GM12878 (cell line): ENCODE data around the gene DCAF4. TPM values are rescaled to one million over a fixed set of nuclear protein-coding genes. Genes with fewer than 3 reads are reported as not detected.

Experiments used
- ATAC-seq: fragments of 200-7000 bp; cut with Tn5 transposase; 3 replicates; pipeline ENCODE4 v1.9.1; 2020; ENCODE audit warnings: mild to moderate bottlenecking, moderate library complexity
- BruUV-seq: library from RNA; stranded (reverse); fragments of 400-500 nt; replicated peaks from 2 replicates; lab custom pipeline; 2021; lab: Mats Ljungman, UMichigan
- CTCF ChIA-PET: fragments of 300-600 bp; sonication (Branson Sonifier 250); formaldehyde crosslinking; extraction: SDS; loops from one replicate; lab custom pipeline; 2021; ENCODE audit warnings: inconsistent platforms; lab: Yijun Ruan, JAX
- POLR2A ChIA-PET: fragments of 350-600 bp; formaldehyde crosslinking; extraction: SDS; loops from one replicate; lab custom pipeline; 2021; ENCODE audit warnings: inconsistent platforms; lab: Charles Lee
- RAD21 ChIA-PET: fragments of 300-600 bp; sonication (Branson Sonifier 250); formaldehyde crosslinking; loops from one replicate; lab custom pipeline; 2023; ENCODE audit warnings: antibody characterized with exemption; ENCODE audit not compliant: unreplicated experiment; lab: Charles Lee
- SMC1A ChIA-PET: fragments of 300-600 bp; sonication (Branson Sonifier 250); formaldehyde crosslinking; loops from one replicate; lab custom pipeline; 2023; ENCODE audit not compliant: unreplicated experiment, uncharacterized antibody; lab: Charles Lee
- DNase-seq: peaks from one replicate; pipeline ENCODE4 v3.0.0-alpha.2; 2011; ENCODE audit warnings: low read depth, low spot score
- FAIRE-seq: peaks from 3 replicates; lab custom pipeline; 2011; peaks lifted over from hg19 to GRCh38; lab: Jason Lieb, UNC
- H2AFZ ChIP-seq: 2 replicates; pipeline ENCODE4 v1.6.0; 2011; ENCODE audit warnings: low read depth, low read length, control low read depth; ENCODE audit not compliant: control insufficient read depth
- H3K27ac ChIP-seq: 2 replicates; pipeline ENCODE4 v1.5.1; 2011; ENCODE audit warnings: control low read depth; ENCODE audit not compliant: control insufficient read depth, insufficient read depth
- H3K27me3 ChIP-seq, 2 experiments: replicated peaks in 1 of 2; 2 replicates each; pipeline versions ENCODE4 v1.6.0 to v1.6.1; 2011; ENCODE audit warnings: low read length in 1 of 2; ENCODE audit not compliant: control insufficient read depth in 2 of 2, insufficient read depth in 2 of 2
- H3K36me3 ChIP-seq, 2 experiments: 2 replicates each; pipeline ENCODE4 v1.5.1; 2011; ENCODE audit warnings: low read length in 1 of 2; ENCODE audit not compliant: control insufficient read depth in 2 of 2, insufficient read depth in 2 of 2
- H3K4me1 ChIP-seq: 2 replicates; pipeline ENCODE4 v1.6.1; 2011; ENCODE audit warnings: mild to moderate bottlenecking, low read length, moderate library complexity, mixed read lengths; ENCODE audit not compliant: control insufficient read depth, insufficient read depth
- H3K4me2 ChIP-seq: 2 replicates; pipeline ENCODE4 v1.6.0; 2011; ENCODE audit warnings: control low read depth; ENCODE audit not compliant: control insufficient read depth, insufficient read depth
- H3K4me3 ChIP-seq: fragments of 200-600 bp; sonication (generic); 2 replicates; pipeline ENCODE4 v1.5.1; 2016
- H3K79me2 ChIP-seq: 2 replicates; pipeline ENCODE4 v1.6.0; 2011; ENCODE audit warnings: low read length; ENCODE audit not compliant: control insufficient read depth, insufficient read depth
- H3K9ac ChIP-seq: 2 replicates; pipeline ENCODE4 v1.8.0; 2011; ENCODE audit warnings: low read length, control low read depth, mixed read lengths; ENCODE audit not compliant: control insufficient read depth, insufficient read depth
- H3K9me3 ChIP-seq: replicated peaks from 3 replicates; pipeline ENCODE4 v1.5.1; 2011; ENCODE audit warnings: mild to moderate bottlenecking, low read length; ENCODE audit not compliant: control insufficient read depth, insufficient read depth
- H4K20me1 ChIP-seq: 2 replicates; pipeline ENCODE4 v1.6.0; 2011; ENCODE audit not compliant: control insufficient read depth, insufficient read depth
- HCFC1 ChIP-seq: fragments of 150-350 bp; IDR thresholded peaks from 2 replicates; pipeline ENCODE4 v1.6.1; 2014; ENCODE audit warnings: low read length
- MXI1 ChIP-seq: fragments of 150-350 bp; IDR thresholded peaks from 2 replicates; pipeline ENCODE4 v1.6.1; 2011; ENCODE audit warnings: low read depth, mild to moderate bottlenecking, inconsistent platforms, low read length, improper control_type of control experiment
- NFYB ChIP-seq: IDR thresholded peaks from 2 replicates; pipeline ENCODE4 v1.6.1; 2011; ENCODE audit warnings: low read depth, mild to moderate bottlenecking, low read length, improper control_type of control experiment, moderate library complexity; ENCODE audit not compliant: insufficient read depth
- NR2C2 ChIP-seq: IDR thresholded peaks from 2 replicates; pipeline ENCODE4 v1.6.1; 2011; ENCODE audit warnings: borderline replicate concordance, low read depth; ENCODE audit not compliant: control insufficient read depth, insufficient read length
- NR2F1 ChIP-seq: fragments of 450-650 bp; conservative IDR thresholded peaks from 2 replicates; pipeline ENCODE4 v1.6.1; 2017; ENCODE audit warnings: mild to moderate bottlenecking
- RAD21 ChIP-seq: IDR thresholded peaks from 2 replicates; pipeline ENCODE4 v1.6.1; 2011; ENCODE audit warnings: mild to moderate bottlenecking, low read depth, low read length, moderate library complexity; ENCODE audit not compliant: insufficient read depth
- RB1 ChIP-seq: fragments of 450-650 bp; formaldehyde crosslinking; IDR thresholded peaks from 2 replicates; pipeline ENCODE4 v1.6.1; 2017; ENCODE audit warnings: mild to moderate bottlenecking, borderline replicate concordance
- SIX5 ChIP-seq: IDR thresholded peaks from 2 replicates; pipeline ENCODE4 v1.6.1; 2011; ENCODE audit warnings: mild to moderate bottlenecking, low read depth, low read length, moderate library complexity; ENCODE audit not compliant: severe bottlenecking
- SP1 ChIP-seq: IDR thresholded peaks from one replicate; pipeline ENCODE4 v1.6.1; 2011; ENCODE audit warnings: low read depth, low read length
- YY1 ChIP-seq: IDR thresholded peaks from 2 replicates; pipeline ENCODE4 v1.6.1; 2011; ENCODE audit warnings: low read depth, mild to moderate bottlenecking, low read length
- WGBS: methylation state at CpG from one replicate; pipeline ENCODE4 v1.1.6; 2016; ENCODE audit warnings: low lambda C conversion rate; ENCODE audit not compliant: insufficient replicate concordance, insufficient coverage; ENCODE audit errors: missing lambda C conversion rate; 5-methylcytosine and 5-hydroxymethylcytosine counted together
- in situ Hi-C: fragments of 300-500 bp; cut with MboI; formaldehyde crosslinking; loops from 9 replicates; pipeline ENCODE4 v1.14.3; 2018; ENCODE audit warnings: mixed read lengths
- intact Hi-C: fragments of 100-400 bp; cut with micrococcal nuclease; formaldehyde crosslinking; loops from one replicate; pipeline ENCODE4 v1.14.2; 2022; ENCODE audit not compliant: unreplicated experiment
- polyA plus RNA-seq, 11 experiments: library from polyadenylated mRNA; depleted of rRNA in 4 of 11; unstranded in 6 of 11; stranded (reverse) in 5 of 11; fragments of >200 nt; fragmentation: Nextera tagmentation in 4 of 11; fragmentation: Illumina TruSeq in 1 of 11; extraction: Ambion mirVana in 4 of 11; extraction: Trizol in 1 of 11; gene quantifications; 1 replicate in 1 of 11; 2 replicates in 10 of 11; pipeline versions ENCODE4 v1.2.1 to v1.2.3, GENCODE V29; 2011 to 2016; ENCODE audit warnings: inconsistent platforms in 2 of 11, missing spikeins in 2 of 11, low read depth in 1 of 11
- total RNA-seq, 4 experiments: library from RNA; depleted of rRNA in 3 of 4; stranded (reverse); fragments of >200 nt in 3 of 4; fragmentation: Illumina TruSeq in 1 of 4; extraction: Trizol in 1 of 4; gene quantifications; 2 replicates each; pipeline versions ENCODE4 v1.2.1 to v1.2.3, GENCODE V29; 2013 to 2021
- TF ChIP-seq, protein P1 (sequence below): fragments of 450-650 bp; IDR thresholded peaks from 2 replicates; pipeline ENCODE4 v1.6.1; 2017; ENCODE audit warnings: low read depth, mild to moderate bottlenecking, moderate library complexity
- TF ChIP-seq, protein P2 (sequence below): IDR thresholded peaks from 2 replicates; pipeline ENCODE4 v1.6.1; 2012; ENCODE audit warnings: low read depth, low read length, improper control_type of control experiment
- TF ChIP-seq, protein P3 (sequence below): fragments of 450-650 bp; IDR thresholded peaks from 2 replicates; pipeline ENCODE4 v1.6.1; 2016; ENCODE audit warnings: mild to moderate bottlenecking
- TF ChIP-seq, protein P4 (sequence below): IDR thresholded peaks from 2 replicates; pipeline ENCODE4 v1.6.1; 2011; ENCODE audit warnings: borderline replicate concordance, low read depth, mild to moderate bottlenecking, moderate library complexity, mixed read lengths, low read length; ENCODE audit not compliant: insufficient read depth; ENCODE audit errors: extremely low read length
- TF ChIP-seq, protein P5 (sequence below): IDR thresholded peaks from 2 replicates; pipeline ENCODE4 v1.6.1; 2011; ENCODE audit warnings: mild to moderate bottlenecking, low read depth, low read length, moderate library complexity; ENCODE audit not compliant: insufficient replicate concordance

Gene DCAF4
- total and polyA plus RNA-seq, 10 of the 15 experiments (the other 5 are each of a cell fraction or from before 2014, with no cell fraction given): 2.6 to 51.1 (median 21.0) TPM

DNA sequence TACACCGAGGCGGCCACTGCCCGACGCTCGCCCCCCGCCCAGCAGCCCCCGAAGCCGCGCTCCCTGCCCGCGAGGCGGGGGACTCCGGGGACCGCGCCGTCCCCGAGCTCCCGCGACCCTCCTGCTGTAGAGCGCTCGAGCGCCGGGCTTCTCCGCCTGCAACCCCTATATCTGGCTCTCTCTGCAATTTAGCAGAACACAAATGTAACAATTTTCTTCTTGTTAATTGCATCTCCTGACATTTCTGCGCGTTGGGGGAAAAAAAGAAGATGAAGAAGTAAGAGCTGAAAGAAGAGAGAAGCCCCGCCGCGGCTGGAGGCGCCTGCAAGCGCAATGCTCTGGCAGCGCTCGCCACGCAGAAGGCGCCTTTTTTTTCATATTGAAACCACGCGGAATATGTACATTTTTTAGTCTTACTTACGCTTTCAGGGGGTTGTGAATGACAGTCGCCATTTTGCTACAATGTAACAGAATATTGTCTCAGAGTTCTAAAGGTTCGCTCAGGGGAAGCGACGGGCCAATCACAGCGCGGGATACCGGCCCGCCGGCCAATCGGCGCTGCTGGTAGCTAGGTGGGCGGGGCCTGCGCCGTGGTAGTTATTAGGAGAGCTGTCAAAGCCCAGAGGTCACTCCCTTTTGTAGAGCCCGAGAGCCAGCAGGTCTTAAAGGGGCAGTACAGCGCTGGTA, 32.5 kb upstream of the DCAF4 start, which contains the start of gene DPF3:
Gene DPF3 (minus strand): TSS at position 466 of the 687 bp plus-strand sequence. CDS start 13 bp downstream, at position 453.
- no peaks in the 10 kb centered on the region for H3K9me3 ChIP-seq
- no peaks in the 10 kb centered on the region for H3K79me2 ChIP-seq
- in situ Hi-C loops (no loop called here), intact Hi-C loops (no loop called here)
- FAIRE-seq (peak; percentile 99), ATAC-seq (peak; percentile 99), DNase-seq (peak; percentile 75)
- POLR2A ChIA-PET: interaction anchor here (0.5 to 2.2 kb wide), 9 partner anchors 10 to 389 kb away, joined by 3 to 8 read pairs (median 4); no protein-coding TSS in a partner anchor
- SMC1A ChIA-PET: interaction anchor here (0.8 to 2.6 kb wide), 20 partner anchors 8 to 380 kb away, joined by 3 to 25 read pairs (median 4); no protein-coding TSS in a partner anchor
- peak within 1 kb of the TSS; percentile 75 for H2AFZ ChIP-seq
- RAD21 ChIA-PET: interaction anchor here (0.7 to 3.9 kb wide), 17 partner anchors 9 to 417 kb away, joined by 3 to 31 read pairs (median 4); no protein-coding TSS in a partner anchor
- no peaks in the 10 kb centered on the region for H3K27me3 ChIP-seq
- peaks cover 5% of the 10 kb centered on the region; the same call in 1 of the 2 replicates for H3K4me1 ChIP-seq
- peak within 1 kb of the TSS; percentile 98 for H3K4me3 ChIP-seq
- peak within 1 kb of the TSS; percentile 96 for H3K4me2 ChIP-seq
- H3K9ac ChIP-seq: peak within 1 kb of the TSS; percentile 40; the same call in 1 of the 2 replicates
- H3K36me3 ChIP-seq: no peaks in the 10 kb centered on the region
- no peak within 1 kb of the TSS for H3K27ac ChIP-seq
- CTCF ChIA-PET: interaction anchor here (0.6 to 2.6 kb wide), 15 partner anchors 10 to 615 kb away, joined by 3 to 40 read pairs (median 3); no protein-coding TSS in a partner anchor
- under 1% methylated on average over 54 of the region's 54 CpGs for WGBS
- no peaks in the 10 kb centered on the region for H4K20me1 ChIP-seq
- no TSS peak for BruUV-seq
- TF ChIP-seq, protein P1, sequence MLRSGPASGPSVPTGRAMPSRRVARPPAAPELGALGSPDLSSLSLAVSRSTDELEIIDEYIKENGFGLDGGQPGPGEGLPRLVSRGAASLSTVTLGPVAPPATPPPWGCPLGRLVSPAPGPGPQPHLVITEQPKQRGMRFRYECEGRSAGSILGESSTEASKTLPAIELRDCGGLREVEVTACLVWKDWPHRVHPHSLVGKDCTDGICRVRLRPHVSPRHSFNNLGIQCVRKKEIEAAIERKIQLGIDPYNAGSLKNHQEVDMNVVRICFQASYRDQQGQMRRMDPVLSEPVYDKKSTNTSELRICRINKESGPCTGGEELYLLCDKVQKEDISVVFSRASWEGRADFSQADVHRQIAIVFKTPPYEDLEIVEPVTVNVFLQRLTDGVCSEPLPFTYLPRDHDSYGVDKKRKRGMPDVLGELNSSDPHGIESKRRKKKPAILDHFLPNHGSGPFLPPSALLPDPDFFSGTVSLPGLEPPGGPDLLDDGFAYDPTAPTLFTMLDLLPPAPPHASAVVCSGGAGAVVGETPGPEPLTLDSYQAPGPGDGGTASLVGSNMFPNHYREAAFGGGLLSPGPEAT: peak; percentile 47; the same call in 1 of the 2 replicates
- TF ChIP-seq, protein P2, sequence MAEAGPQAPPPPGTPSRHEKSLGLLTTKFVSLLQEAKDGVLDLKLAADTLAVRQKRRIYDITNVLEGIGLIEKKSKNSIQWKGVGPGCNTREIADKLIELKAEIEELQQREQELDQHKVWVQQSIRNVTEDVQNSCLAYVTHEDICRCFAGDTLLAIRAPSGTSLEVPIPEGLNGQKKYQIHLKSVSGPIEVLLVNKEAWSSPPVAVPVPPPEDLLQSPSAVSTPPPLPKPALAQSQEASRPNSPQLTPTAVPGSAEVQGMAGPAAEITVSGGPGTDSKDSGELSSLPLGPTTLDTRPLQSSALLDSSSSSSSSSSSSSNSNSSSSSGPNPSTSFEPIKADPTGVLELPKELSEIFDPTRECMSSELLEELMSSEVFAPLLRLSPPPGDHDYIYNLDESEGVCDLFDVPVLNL: peak; percentile 7; the same call in 1 of the 2 replicates
- TF ChIP-seq, protein P3, sequence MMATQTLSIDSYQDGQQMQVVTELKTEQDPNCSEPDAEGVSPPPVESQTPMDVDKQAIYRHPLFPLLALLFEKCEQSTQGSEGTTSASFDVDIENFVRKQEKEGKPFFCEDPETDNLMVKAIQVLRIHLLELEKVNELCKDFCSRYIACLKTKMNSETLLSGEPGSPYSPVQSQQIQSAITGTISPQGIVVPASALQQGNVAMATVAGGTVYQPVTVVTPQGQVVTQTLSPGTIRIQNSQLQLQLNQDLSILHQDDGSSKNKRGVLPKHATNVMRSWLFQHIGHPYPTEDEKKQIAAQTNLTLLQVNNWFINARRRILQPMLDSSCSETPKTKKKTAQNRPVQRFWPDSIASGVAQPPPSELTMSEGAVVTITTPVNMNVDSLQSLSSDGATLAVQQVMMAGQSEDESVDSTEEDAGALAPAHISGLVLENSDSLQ: peak; percentile 90
- 0 out of 2 replicates have a peak, but pooled peaks have one; percentile 3 for TF ChIP-seq RAD21
- TF ChIP-seq SP1: peak; percentile 84
- TF ChIP-seq NR2F1: peak; percentile 33; the same call in 1 of the 2 replicates
- peak; percentile 30; the same call in 1 of the 2 replicates for TF ChIP-seq MXI1
- TF ChIP-seq SIX5: no peak
- no peak for TF ChIP-seq NR2C2
- no peak for TF ChIP-seq RB1
- peak; percentile 85 for TF ChIP-seq NFYB
- TF ChIP-seq, protein P4, sequence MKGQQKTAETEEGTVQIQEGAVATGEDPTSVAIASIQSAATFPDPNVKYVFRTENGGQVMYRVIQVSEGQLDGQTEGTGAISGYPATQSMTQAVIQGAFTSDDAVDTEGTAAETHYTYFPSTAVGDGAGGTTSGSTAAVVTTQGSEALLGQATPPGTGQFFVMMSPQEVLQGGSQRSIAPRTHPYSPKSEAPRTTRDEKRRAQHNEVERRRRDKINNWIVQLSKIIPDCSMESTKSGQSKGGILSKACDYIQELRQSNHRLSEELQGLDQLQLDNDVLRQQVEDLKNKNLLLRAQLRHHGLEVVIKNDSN: no peak
- no peak for TF ChIP-seq HCFC1
- TF ChIP-seq YY1: peak; percentile 87
- TF ChIP-seq, protein P5, sequence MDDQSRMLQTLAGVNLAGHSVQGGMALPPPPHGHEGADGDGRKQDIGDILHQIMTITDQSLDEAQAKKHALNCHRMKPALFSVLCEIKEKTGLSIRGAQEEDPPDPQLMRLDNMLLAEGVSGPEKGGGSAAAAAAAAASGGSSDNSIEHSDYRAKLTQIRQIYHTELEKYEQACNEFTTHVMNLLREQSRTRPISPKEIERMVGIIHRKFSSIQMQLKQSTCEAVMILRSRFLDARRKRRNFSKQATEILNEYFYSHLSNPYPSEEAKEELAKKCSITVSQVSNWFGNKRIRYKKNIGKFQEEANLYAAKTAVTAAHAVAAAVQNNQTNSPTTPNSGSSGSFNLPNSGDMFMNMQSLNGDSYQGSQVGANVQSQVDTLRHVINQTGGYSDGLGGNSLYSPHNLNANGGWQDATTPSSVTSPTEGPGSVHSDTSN: peak; percentile 4
